ENCODE measurements around the gene PALM3.

- no peak for TF ChIP-seq CTCF (conservative IDR thresholded peaks at IDR 0.05)
- no peak for TF ChIP-seq ZFX (IDR thresholded peaks at IDR 0.05)
Observed at GRCh38 chr19:14035706-14036105, 26.2 kb downstream of the PALM3 start.

Data from C4-2B (cell line).